Stimulated activated CD8-positive, alpha-beta memory T cell treated with anti-CD3 and anti-CD28 coated beads, Interleukin-15, amount 100 ng/mL, for 1 hour (primary cell): ENCODE measurements around the gene ANP32E.
"Not testable (repeated sequence)": the region's sequence is repeated elsewhere in the genome, so short reads cannot be mapped to it uniquely, and the experiment has no call there.

Experiments
- DNase-seq: peaks from one replicate; pipeline ENCODE4 v3.0.0-alpha.2; 2020; ENCODE audit warnings: low read depth

Gene ANP32E

GRCh38 chr1:150212070-150212469 lies 23.8 kb downstream of the ANP32E start:
- DNase-seq: no peak

DNA sequence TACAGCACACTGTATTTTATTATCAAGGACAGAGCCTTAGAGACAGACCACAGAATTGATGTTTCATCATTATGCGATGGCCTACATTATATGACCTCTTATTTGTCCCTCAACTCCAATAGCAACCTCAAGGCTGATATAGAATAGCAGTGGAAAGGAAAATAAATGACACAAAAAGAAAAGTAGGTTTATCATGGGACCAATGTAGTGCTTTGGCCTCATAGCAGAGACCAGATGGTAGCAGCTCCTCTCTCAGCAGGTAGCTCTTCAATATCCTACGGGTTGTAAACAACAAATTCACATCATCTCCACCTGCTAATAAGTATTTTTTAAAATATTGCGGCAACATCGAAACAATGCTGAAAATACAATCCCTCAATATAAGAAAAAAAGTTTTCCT lies 25.2 kb downstream of the ANP32E start:
- DNase-seq: no peak

GRCh38 chr1:150210091-150210490 lies 25.8 kb downstream of the ANP32E start:
- no peak for DNase-seq

DNA sequence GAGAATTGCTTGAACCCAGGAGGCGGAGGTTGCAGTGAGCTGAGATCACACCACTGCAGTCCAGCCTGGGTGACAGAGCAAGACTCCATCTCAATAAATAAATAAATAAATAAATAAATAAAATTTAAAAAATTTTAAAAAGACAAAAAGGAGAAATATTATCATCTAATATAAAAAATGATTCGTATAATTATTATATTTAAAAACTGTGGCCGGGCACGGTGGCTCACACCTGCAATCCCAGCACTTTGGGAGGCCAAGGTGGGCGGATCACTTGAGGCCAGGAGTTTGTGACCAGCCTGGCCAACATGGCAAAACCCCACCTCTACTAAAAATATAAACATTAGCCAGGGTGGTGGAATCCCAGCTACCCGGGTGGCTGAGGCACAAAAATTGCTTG lies 27.5 kb downstream of the ANP32E start:
- not testable (repeated sequence) for DNase-seq

GRCh38 chr1:150207281-150207971 lies 28.5 kb downstream of the ANP32E start:
- DNase-seq: no peak

GRCh38 chr1:150196417-150196816 lies 39.5 kb downstream of the ANP32E start:
- DNase-seq: no peak

GRCh38 chr1:150194381-150195031 lies 41.4 kb downstream of the ANP32E start:
- no peak for DNase-seq

- no peak for DNase-seq
Measured at GRCh38 chr1:150192012-150192411, 43.9 kb downstream of the ANP32E start.

DNA sequence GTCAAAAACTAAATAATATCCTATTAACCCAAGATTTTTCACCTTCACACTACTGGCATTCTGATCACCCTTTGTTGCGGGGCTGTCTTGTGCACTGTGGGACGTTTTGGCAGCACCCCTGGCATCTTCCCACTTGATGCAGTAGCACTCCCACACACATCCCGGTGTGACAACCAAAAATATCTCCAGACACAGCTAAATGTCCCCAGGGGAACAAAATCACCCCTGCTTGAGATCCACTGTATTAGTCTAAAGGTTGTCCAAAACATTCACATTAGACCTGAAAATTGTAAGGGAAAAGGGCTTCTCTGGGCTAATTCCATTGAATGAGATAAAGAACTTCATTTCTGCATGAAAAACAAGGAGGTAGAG lies 48.4 kb downstream of the ANP32E start:
- DNase-seq: no peak

GRCh38 chr1:150186789-150187559 lies 48.9 kb downstream of the ANP32E start:
- no peak for DNase-seq

DNA sequence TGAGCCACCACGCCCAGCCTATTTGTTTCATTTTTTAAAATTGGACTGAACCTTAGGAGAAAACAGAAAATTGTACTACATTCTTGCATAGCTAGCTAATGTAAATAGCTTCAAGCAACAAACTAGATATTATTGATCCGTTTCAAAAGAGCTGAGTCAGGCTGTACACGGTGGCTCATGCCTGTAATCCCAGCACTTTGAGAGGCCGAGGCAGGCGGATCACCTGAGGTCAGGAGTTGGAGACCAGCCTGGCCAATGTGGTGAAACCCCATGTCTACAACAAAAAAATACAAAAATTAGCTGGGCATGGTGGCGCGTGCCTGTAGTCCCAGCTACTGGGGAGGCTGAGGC lies 49.5 kb downstream of the ANP32E start:
- DNase-seq: not testable (repeated sequence)

- DNase-seq: no peak
Measured at GRCh38 chr1:150185481-150185880, 50.4 kb downstream of the ANP32E start.

DNA sequence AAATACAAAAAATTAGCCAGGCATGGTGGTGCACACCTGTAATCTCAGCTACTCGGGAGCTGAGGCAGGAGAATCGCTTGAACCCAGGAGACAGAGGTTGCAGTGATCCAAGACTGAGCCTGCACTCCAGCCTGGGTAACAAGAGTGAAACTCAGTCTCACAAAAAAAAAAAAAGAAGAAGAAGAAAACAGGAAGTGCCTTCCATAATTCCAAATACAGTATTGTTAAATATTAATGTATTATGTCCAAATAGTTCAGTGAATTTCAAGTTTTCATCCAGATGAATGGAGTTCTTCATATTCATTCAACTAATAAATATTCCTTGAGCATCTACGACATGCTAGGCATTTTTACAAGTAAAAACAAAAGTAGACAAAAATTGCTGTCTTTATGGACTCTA lies 52.9 kb downstream of the ANP32E start:
- DNase-seq: no peak

- DNase-seq: no peak
Measured at GRCh38 chr1:150182247-150182646, 53.7 kb downstream of the ANP32E start.

DNA sequence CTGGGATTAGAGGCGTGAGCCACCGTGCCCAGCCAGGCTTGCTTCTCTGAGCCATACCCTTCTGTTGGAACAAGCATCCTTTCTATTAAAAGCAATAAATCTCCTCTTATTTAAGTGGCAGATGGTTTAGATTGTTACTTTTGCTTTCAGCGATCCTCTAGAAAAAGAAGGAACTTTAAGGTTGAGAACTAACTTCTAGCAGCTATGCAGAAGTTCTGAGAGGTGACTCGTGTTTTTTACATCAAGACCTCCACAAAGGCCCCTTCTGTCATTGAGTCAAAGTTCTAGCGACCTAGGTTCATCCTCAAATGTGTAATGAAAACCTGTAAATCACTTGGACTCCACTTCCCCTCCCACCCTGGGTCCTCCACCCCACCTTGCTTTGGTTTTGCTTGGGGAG lies 55.4 kb downstream of the ANP32E start:
- no peak for DNase-seq

DNA sequence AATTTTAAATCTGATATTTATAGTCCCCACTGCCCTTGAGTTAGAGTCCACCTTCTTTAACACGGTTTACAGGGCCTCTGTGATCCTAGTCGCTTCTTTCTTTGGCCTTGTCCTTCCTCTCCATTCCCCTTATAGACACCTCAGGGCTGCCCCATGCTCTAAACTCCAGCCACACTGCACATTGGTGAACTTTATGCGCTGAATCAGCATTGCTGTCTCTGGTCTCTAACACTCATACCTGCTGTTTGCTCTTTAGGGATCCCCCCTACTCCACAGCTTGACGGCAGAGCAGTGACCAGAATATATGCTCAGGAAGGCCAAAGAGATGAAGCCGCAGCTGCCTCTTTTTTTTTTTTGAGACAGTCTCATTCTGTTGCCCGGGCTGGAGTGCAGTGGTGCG lies 56.0 kb downstream of the ANP32E start:
- DNase-seq: no peak

- no peak for DNase-seq
Measured at GRCh38 chr1:150178548-150178947, 57.4 kb downstream of the ANP32E start.

GRCh38 chr1:150176593-150176992 lies 59.3 kb downstream of the ANP32E start:
- DNase-seq: no peak

DNA sequence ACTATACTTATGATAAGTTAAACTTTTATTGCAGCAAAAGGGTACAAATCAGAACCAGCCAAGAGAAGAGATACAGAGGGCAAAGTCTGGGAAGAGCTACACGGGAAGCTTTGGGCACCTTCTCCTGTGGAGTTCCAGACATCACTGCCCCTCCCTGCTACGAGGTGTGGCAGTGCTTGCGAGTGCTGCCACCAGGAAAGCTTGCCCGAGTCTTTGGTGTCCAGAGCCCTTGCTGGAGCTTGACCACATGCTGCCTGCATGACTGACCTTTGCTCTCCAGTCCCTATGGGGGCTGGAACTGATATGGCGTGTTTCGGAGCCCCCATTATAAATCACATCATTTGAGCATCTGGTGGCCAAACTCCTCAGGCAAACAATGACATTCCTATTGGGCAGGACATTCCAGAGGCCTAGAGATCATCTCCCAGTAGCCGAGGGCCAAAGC lies 62.7 kb downstream of the ANP32E start:
- DNase-seq: no peak

DNA sequence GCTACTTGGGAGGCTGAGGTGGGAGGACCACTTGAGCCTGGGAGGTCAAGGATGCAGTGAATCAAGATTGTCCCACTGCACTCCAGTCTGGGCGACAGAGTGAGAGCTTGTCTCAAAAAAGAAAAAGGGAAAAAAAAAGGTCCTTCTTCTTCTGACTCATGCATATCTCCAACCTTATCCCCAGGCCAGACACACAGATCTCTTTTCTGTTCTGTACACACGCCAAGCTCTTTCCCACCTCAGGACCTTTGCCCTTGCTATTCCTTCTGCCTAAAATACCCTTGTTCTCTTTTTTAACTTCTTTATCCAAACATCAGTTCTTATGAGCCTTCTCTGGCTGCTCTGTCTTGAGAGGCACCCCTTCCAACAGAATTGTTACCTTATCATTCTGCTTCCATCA lies 64.1 kb downstream of the ANP32E start:
- no peak for DNase-seq

DNA sequence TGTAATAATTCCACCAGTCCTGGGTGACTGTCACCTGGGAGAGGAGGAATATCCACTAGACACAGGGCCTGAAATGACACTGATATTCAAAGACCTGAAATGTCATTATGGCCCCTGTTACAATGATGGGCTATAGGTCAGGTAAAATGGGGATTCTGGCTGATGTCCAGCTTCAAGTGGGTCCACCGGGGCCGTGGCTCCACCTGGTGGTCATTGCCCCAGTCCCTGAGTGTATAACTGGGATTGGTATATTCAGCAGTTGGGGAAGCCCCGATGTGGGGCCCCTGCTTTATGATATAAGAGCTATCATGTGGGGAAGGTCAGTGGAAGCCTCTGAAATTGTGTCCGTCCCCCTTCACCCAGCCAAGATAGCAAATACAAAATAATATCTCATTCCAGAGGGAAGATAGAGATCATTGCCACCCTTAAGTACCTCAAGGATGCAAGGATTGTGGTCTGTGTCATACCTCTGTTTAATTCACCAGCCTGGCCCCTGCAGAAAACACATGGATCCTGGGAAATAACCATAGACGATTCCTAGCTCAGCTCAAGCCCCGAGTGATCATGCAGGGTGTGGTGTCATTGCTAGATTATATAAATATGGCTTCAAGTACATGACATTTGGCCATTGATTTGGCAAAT lies 66.8 kb downstream of the ANP32E start:
- no peak for DNase-seq
